HEK293 (cell line): ENCODE measurements around the gene FUOM.

Experiments used
- CTCF ChIA-PET: fragments of 350-600 bp; formaldehyde crosslinking; extraction: SDS; loops from one replicate; lab custom pipeline; 2021; ENCODE audit warnings: antibody characterized with exemption; lab: Yijun Ruan, JAX
- POLR2A ChIA-PET: fragments of 300-600 bp; formaldehyde crosslinking; extraction: SDS; loops from one replicate; lab custom pipeline; 2020; ENCODE audit warnings: antibody characterized with exemption, inconsistent platforms; lab: Yijun Ruan, JAX
- H3K27ac ChIP-seq: fragments of 200-500 bp; sonication (Bioruptor generic); 2 replicates; pipeline ENCODE4 v1.5.1; 2014; ENCODE audit warnings: low read depth, low read length, control low read depth, inconsistent platforms; ENCODE audit errors: extremely low read depth
- H3K36me3 ChIP-seq, 2 experiments: fragments of 200-500 bp in 1 of 2; sonication (Bioruptor generic) in 1 of 2; 1 replicate in 1 of 2; 2 replicates in 1 of 2; pipeline ENCODE4 v1.5.1; 2014 to 2017; ENCODE audit warnings: inconsistent platforms in 2 of 2, low read length in 2 of 2; ENCODE audit not compliant: control insufficient read depth in 2 of 2, insufficient read depth in 1 of 2
- H3K4me1 ChIP-seq: fragments of 200-500 bp; sonication (Bioruptor generic); 2 replicates; pipeline ENCODE4 v1.5.1; 2014; ENCODE audit warnings: mild to moderate bottlenecking, low read length, inconsistent platforms; ENCODE audit not compliant: control insufficient read depth, insufficient read depth
- H3K4me3 ChIP-seq: 2 replicates; pipeline ENCODE4 v1.5.1; 2011; ENCODE audit warnings: low read depth, mild to moderate bottlenecking, control low read depth, low read length, moderate library complexity
- H3K9me3 ChIP-seq: fragments of 200-500 bp; sonication (Bioruptor generic); 2 replicates; pipeline ENCODE4 v1.5.1; 2014; ENCODE audit warnings: low read depth, low read length, inconsistent platforms; ENCODE audit not compliant: control insufficient read depth, insufficient read depth
- GLIS1 ChIP-seq: fragments of 450-650 bp; formaldehyde crosslinking; IDR thresholded peaks from 2 replicates; pipeline ENCODE4 v1.5.1; 2016; ENCODE audit warnings: missing biosample characterization, missing genetic modification characterization
- KLF1 ChIP-seq: fragments of 450-650 bp; formaldehyde crosslinking; IDR thresholded peaks from 2 replicates; pipeline ENCODE4 v1.5.1; 2016; ENCODE audit warnings: missing biosample characterization, missing genetic modification characterization
- KLF16 ChIP-seq: fragments of 450-650 bp; formaldehyde crosslinking; IDR thresholded peaks from 2 replicates; pipeline ENCODE4 v1.5.1; 2017; ENCODE audit warnings: missing biosample characterization, missing genetic modification characterization
- KLF7 ChIP-seq: fragments of 450-650 bp; formaldehyde crosslinking; IDR thresholded peaks from 2 replicates; pipeline ENCODE4 v1.5.1; 2016; ENCODE audit warnings: missing biosample characterization, missing genetic modification characterization, borderline replicate concordance
- SP7 ChIP-seq: fragments of 450-650 bp; formaldehyde crosslinking; IDR thresholded peaks from 2 replicates; pipeline ENCODE4 v1.5.1; 2016; ENCODE audit warnings: missing biosample characterization, missing genetic modification characterization
- ZEB2 ChIP-seq: fragments of 450-650 bp; formaldehyde crosslinking; IDR thresholded peaks from 2 replicates; pipeline ENCODE4 v1.5.1; 2016; ENCODE audit warnings: missing biosample characterization, missing genetic modification characterization
- ZIC2 ChIP-seq: fragments of 450-650 bp; formaldehyde crosslinking; IDR thresholded peaks from 2 replicates; pipeline ENCODE4 v1.5.1; 2016; ENCODE audit warnings: missing biosample characterization, missing genetic modification characterization
- ZNF335 ChIP-seq: fragments of 450-650 bp; formaldehyde crosslinking; conservative IDR thresholded peaks from 2 replicates; pipeline ENCODE4 v1.5.1; 2016; ENCODE audit warnings: missing biosample characterization, missing genetic modification characterization
- ZNF433 ChIP-seq: fragments of 450-650 bp; formaldehyde crosslinking; IDR thresholded peaks from 2 replicates; pipeline ENCODE4 v1.5.1; 2016; ENCODE audit warnings: missing biosample characterization, missing genetic modification characterization, low read depth
- ZNF670 ChIP-seq: fragments of 450-650 bp; formaldehyde crosslinking; IDR thresholded peaks from 2 replicates; pipeline ENCODE4 v1.5.1; 2016; ENCODE audit warnings: missing biosample characterization, missing genetic modification characterization, low read depth
- TF ChIP-seq, protein P1 (sequence below): fragments of 450-650 bp; formaldehyde crosslinking; IDR thresholded peaks from 2 replicates; pipeline ENCODE4 v1.5.1; 2016; ENCODE audit warnings: missing biosample characterization, missing genetic modification characterization
- TF ChIP-seq, protein P2 (sequence below): fragments of 450-650 bp; formaldehyde crosslinking; IDR thresholded peaks from 2 replicates; pipeline ENCODE4 v1.5.1; 2016; ENCODE audit warnings: missing biosample characterization, missing genetic modification characterization
- TF ChIP-seq, protein P3 (sequence below): fragments of 450-650 bp; formaldehyde crosslinking; optimal IDR thresholded peaks from 2 replicates; pipeline ENCODE3; 2016; ENCODE audit warnings: missing biosample characterization, mild to moderate bottlenecking, missing genetic modification characterization
- TF ChIP-seq, protein P4 (sequence below): fragments of 450-650 bp; formaldehyde crosslinking; IDR thresholded peaks from 2 replicates; pipeline ENCODE4 v1.5.1; 2016; ENCODE audit warnings: missing biosample characterization, missing genetic modification characterization, low read depth
- TF ChIP-seq, protein P5 (sequence below): fragments of 450-650 bp; IDR thresholded peaks from 2 replicates; pipeline ENCODE4 v1.5.1; 2018; ENCODE audit warnings: missing biosample characterization, mild to moderate bottlenecking, missing genetic modification characterization
- TF ChIP-seq, protein P6 (sequence below): fragments of 450-650 bp; formaldehyde crosslinking; IDR thresholded peaks from 2 replicates; pipeline ENCODE4 v1.5.1; 2016; ENCODE audit warnings: missing biosample characterization, missing genetic modification characterization
- TF ChIP-seq, protein P7 (sequence below): fragments of 450-650 bp; formaldehyde crosslinking; IDR thresholded peaks from 2 replicates; pipeline ENCODE4 v1.5.1; 2016; ENCODE audit warnings: missing biosample characterization, missing genetic modification characterization

FUOM gene

DNA sequence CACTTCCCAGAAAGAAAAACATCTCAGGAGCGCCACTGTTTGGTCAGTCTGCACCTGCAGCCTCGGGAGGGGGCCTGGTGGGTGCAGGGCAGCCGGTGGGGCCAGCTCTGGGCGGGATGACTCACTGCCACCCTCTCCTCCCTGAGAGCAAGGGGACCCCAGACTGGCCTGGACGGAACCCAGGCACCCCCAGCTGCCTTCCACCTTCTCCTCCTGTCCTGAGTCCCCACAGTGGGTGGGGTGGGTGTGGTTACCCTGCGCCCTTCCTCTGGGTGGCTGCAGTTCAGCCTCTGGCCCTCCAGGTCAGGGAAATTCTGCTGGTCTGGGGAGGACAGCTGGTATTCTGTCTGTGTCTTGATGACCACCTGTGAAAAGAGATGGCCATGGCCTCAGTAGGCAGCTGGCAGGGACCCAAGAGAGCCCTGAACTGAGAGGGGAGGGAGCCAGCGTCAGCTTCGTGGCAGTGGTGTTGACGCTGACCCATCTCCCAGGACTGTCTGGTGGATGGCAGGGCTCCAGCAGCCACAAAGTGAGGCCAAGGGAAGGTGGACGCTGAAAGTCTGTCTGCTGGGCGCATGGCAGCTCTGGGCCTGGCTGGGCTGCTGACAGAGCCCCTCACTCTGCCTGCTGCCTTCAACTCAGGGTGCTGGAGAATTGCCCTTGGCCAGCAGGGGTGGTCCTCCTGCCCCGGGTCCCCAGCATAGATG lies 30.0 kb downstream of the FUOM start:
- CTCF ChIA-PET = interaction anchor here (0.8 to 2.6 kb wide), 4 partner anchors 9 to 171 kb away, joined by 3 to 20 read pairs (median 6); no protein-coding TSS in a partner anchor
- Histone ChIP-seq H3K4me3 (no peak overlapping the region), H3K9me3 (no peaks in the 10 kb centered on the region), H3K36me3 (no peaks in the 10 kb centered on the region), H3K4me1 (peaks cover 11% of the 10 kb centered on the region), H3K27ac (no peak overlapping the region)
- POLR2A ChIA-PET = no interaction called here
- TF ChIP-seq ZIC2 (tag by site-specific recombination) (0 out of 2 replicates have a peak, but pooled peaks have one; percentile 5), ZNF335 (no peak), ZNF670 (no peak), GLIS1 (tag by site-specific recombination) (peak; percentile 63), KLF1 (tag by site-specific recombination) (peak; percentile 40; the same call in 1 of the 2 replicates), ZNF433 (tag by site-specific recombination) (no peak)
- TF ChIP-seq, protein P1, sequence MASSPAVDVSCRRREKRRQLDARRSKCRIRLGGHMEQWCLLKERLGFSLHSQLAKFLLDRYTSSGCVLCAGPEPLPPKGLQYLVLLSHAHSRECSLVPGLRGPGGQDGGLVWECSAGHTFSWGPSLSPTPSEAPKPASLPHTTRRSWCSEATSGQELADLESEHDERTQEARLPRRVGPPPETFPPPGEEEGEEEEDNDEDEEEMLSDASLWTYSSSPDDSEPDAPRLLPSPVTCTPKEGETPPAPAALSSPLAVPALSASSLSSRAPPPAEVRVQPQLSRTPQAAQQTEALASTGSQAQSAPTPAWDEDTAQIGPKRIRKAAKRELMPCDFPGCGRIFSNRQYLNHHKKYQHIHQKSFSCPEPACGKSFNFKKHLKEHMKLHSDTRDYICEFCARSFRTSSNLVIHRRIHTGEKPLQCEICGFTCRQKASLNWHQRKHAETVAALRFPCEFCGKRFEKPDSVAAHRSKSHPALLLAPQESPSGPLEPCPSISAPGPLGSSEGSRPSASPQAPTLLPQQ = peak; percentile 62
- TF ChIP-seq, protein P2, sequence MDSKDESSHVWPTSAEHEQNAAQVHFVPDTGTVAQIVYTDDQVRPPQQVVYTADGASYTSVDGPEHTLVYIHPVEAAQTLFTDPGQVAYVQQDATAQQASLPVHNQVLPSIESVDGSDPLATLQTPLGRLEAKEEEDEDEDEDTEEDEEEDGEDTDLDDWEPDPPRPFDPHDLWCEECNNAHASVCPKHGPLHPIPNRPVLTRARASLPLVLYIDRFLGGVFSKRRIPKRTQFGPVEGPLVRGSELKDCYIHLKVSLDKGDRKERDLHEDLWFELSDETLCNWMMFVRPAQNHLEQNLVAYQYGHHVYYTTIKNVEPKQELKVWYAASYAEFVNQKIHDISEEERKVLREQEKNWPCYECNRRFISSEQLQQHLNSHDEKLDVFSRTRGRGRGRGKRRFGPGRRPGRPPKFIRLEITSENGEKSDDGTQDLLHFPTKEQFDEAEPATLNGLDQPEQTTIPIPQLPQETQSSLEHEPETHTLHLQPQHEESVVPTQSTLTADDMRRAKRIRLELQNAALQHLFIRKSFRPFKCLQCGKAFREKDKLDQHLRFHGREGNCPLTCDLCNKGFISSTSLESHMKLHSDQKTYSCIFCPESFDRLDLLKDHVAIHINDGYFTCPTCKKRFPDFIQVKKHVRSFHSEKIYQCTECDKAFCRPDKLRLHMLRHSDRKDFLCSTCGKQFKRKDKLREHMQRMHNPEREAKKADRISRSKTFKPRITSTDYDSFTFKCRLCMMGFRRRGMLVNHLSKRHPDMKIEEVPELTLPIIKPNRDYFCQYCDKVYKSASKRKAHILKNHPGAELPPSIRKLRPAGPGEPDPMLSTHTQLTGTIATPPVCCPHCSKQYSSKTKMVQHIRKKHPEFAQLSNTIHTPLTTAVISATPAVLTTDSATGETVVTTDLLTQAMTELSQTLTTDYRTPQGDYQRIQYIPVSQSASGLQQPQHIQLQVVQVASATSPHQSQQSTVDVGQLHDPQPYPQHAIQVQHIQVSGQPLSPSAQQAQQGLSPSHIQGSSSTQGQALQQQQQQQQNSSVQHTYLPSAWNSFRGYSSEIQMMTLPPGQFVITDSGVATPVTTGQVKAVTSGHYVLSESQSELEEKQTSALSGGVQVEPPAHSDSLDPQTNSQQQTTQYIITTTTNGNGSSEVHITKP = no peak
- TF ChIP-seq, protein P3, sequence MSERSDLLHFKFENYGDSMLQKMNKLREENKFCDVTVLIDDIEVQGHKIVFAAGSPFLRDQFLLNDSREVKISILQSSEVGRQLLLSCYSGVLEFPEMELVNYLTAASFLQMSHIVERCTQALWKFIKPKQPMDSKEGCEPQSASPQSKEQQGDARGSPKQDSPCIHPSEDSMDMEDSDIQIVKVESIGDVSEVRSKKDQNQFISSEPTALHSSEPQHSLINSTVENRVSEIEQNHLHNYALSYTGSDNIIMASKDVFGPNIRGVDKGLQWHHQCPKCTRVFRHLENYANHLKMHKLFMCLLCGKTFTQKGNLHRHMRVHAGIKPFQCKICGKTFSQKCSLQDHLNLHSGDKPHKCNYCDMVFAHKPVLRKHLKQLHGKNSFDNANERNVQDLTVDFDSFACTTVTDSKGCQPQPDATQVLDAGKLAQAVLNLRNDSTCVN (tag by site-specific recombination) = no peak
- TF ChIP-seq, protein P4, sequence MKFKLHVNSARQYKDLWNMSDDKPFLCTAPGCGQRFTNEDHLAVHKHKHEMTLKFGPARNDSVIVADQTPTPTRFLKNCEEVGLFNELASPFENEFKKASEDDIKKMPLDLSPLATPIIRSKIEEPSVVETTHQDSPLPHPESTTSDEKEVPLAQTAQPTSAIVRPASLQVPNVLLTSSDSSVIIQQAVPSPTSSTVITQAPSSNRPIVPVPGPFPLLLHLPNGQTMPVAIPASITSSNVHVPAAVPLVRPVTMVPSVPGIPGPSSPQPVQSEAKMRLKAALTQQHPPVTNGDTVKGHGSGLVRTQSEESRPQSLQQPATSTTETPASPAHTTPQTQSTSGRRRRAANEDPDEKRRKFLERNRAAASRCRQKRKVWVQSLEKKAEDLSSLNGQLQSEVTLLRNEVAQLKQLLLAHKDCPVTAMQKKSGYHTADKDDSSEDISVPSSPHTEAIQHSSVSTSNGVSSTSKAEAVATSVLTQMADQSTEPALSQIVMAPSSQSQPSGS (tag by site-specific recombination) = no peak
- TF ChIP-seq, protein P5, sequence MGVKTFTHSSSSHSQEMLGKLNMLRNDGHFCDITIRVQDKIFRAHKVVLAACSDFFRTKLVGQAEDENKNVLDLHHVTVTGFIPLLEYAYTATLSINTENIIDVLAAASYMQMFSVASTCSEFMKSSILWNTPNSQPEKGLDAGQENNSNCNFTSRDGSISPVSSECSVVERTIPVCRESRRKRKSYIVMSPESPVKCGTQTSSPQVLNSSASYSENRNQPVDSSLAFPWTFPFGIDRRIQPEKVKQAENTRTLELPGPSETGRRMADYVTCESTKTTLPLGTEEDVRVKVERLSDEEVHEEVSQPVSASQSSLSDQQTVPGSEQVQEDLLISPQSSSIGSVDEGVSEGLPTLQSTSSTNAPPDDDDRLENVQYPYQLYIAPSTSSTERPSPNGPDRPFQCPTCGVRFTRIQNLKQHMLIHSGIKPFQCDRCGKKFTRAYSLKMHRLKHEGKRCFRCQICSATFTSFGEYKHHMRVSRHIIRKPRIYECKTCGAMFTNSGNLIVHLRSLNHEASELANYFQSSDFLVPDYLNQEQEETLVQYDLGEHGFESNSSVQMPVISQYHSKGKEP (tag by site-specific recombination) = no peak

DNA sequence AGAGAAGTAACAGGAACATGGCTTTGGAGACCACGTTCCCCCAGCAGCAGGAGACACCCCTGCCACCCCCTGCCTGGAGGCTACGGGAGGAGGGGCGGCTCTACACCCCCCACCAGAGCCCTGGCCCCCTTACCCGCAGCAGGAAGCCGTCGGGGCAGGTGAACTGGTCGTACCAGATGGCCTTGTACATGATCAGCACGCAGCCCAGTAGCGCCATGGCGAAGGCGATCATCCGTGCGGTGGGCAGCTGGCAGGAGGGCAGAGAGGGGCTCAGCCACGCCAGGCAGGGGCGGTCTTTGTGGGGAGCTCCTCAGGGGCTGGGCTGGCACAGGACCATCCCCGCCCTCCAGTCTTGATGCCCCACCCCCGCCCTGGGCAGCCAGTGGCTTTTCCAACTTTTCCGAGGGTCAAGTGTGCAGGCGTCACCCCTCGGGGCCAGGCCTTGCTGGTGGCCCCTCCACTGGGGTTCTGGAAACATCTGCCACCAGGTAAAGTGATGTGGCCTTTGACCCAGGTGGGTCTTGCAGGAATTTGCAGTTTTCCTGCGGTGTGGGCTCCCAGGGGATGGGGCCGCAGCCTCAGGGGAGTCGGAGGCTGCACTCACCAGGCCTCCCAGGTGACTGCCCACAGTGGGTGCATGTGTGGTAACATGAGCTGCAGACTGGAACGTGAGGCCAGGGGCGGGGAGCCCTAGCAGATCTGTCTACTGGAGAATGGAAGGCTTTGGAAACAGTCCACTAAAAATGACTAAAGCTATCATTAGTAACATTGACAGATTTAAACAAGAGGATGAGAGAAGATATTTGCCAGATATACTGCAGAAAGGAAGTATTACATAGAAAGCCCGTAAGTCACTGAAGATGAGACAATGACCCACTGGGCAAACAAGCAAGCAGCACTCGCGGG lies 30.8 kb downstream of the FUOM start:
- ChIA-PET POLR2A (no interaction called here), CTCF (interaction anchor here (0.8 to 2.3 kb wide), 3 partner anchors 8 to 172 kb away, joined by 3 to 7 read pairs (median 4); no protein-coding TSS in a partner anchor)
- Histone ChIP-seq H3K27ac (no peak overlapping the region), H3K9me3 (no peaks in the 10 kb centered on the region), H3K36me3 (no peaks in the 10 kb centered on the region), H3K4me1 (peaks cover 11% of the 10 kb centered on the region), H3K4me3 (no peak overlapping the region)
- TF ChIP-seq ZEB2 (tag by site-specific recombination) = 0 out of 2 replicates have a peak, but pooled peaks have one; percentile 35
- TF ChIP-seq, protein P6, sequence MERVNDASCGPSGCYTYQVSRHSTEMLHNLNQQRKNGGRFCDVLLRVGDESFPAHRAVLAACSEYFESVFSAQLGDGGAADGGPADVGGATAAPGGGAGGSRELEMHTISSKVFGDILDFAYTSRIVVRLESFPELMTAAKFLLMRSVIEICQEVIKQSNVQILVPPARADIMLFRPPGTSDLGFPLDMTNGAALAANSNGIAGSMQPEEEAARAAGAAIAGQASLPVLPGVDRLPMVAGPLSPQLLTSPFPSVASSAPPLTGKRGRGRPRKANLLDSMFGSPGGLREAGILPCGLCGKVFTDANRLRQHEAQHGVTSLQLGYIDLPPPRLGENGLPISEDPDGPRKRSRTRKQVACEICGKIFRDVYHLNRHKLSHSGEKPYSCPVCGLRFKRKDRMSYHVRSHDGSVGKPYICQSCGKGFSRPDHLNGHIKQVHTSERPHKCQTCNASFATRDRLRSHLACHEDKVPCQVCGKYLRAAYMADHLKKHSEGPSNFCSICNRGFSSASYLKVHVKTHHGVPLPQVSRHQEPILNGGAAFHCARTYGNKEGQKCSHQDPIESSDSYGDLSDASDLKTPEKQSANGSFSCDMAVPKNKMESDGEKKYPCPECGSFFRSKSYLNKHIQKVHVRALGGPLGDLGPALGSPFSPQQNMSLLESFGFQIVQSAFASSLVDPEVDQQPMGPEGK = 0 out of 2 replicates have a peak, but pooled peaks have one; percentile 44
- peak; percentile 76 for TF ChIP-seq SP7
- TF ChIP-seq, protein P7, sequence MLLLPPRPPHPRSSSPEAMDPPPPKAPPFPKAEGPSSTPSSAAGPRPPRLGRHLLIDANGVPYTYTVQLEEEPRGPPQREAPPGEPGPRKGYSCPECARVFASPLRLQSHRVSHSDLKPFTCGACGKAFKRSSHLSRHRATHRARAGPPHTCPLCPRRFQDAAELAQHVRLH (tag by site-specific recombination) = no peak
- no peak for TF ChIP-seq KLF16 (tag by site-specific recombination)
- TF ChIP-seq GLIS1 (tag by site-specific recombination) = peak; percentile 62
- TF ChIP-seq KLF7 (tag by site-specific recombination) = no peak
- TF ChIP-seq, protein P3 (tag by site-specific recombination) = no peak
